ENCODE measurements around the gene KATNA1.

Gene KATNA1

GRCh38 chr6:149567945-149568585, 80.4 kb downstream of the KATNA1 start:
- TF ChIP-seq EZH2phosphoT487 (conservative IDR thresholded peaks at IDR 0.05; ENCODE audit: low read length), result no peak
- TF ChIP-seq, protein P1, sequence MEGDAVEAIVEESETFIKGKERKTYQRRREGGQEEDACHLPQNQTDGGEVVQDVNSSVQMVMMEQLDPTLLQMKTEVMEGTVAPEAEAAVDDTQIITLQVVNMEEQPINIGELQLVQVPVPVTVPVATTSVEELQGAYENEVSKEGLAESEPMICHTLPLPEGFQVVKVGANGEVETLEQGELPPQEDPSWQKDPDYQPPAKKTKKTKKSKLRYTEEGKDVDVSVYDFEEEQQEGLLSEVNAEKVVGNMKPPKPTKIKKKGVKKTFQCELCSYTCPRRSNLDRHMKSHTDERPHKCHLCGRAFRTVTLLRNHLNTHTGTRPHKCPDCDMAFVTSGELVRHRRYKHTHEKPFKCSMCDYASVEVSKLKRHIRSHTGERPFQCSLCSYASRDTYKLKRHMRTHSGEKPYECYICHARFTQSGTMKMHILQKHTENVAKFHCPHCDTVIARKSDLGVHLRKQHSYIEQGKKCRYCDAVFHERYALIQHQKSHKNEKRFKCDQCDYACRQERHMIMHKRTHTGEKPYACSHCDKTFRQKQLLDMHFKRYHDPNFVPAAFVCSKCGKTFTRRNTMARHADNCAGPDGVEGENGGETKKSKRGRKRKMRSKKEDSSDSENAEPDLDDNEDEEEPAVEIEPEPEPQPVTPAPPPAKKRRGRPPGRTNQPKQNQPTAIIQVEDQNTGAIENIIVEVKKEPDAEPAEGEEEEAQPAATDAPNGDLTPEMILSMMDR (IDR thresholded peaks at IDR 0.05; ENCODE audit: insufficient read depth, low read length, poor library complexity, severe bottlenecking), result no peak
- Histone ChIP-seq H3K27ac (ENCODE audit: low read depth, low read length) (peak overlapping the region; percentile 23; the same call in 1 of the 2 replicates), H3F3A (ENCODE audit: insufficient read depth) (peaks cover 17% of the 10 kb centered on the region), H2AFZ (ENCODE audit: low read depth, low read length, severe bottlenecking) (no peak overlapping the region), H3K4me3 (ENCODE audit: insufficient read depth, low read length, poor library complexity, severe bottlenecking) (peak overlapping the region; percentile 99), H3K9me3 (ENCODE audit: insufficient read depth, low read length) (no peaks in the 10 kb centered on the region), H3K36me3 (ENCODE audit: low read length) (no peaks in the 10 kb centered on the region), H3K9me2 (replicated peaks; ENCODE audit: insufficient read depth, low read length) (no peaks in the 10 kb centered on the region), H4K20me1 (ENCODE audit: low read depth, low read length) (no peaks in the 10 kb centered on the region), H3K27me3 (ENCODE audit: low read length) (no peaks in the 10 kb centered on the region), H3K79me2 (ENCODE audit: insufficient read depth, low read length) (peaks cover 38% of the 10 kb centered on the region), H3K4me2 (ENCODE audit: low read depth, low read length, poor library complexity, severe bottlenecking) (peak overlapping the region; percentile 83), H3K9ac (ENCODE audit: low read length) (peak overlapping the region; percentile 12; the same call in 1 of the 2 replicates)

- H3K9ac ChIP-seq (ENCODE audit: low read length), result peak overlapping the region; percentile 90
- TF ChIP-seq, protein P1 (IDR thresholded peaks at IDR 0.05; ENCODE audit: insufficient read depth, low read length, poor library complexity, severe bottlenecking), result no peak
- no peak for TF ChIP-seq EZH2phosphoT487 (conservative IDR thresholded peaks at IDR 0.05; ENCODE audit: low read length)
- peak overlapping the region; percentile 67 for H3K27ac ChIP-seq (ENCODE audit: low read depth, low read length)
- peaks cover 33% of the 10 kb centered on the region for H3K79me2 ChIP-seq (ENCODE audit: insufficient read depth, low read length)
- H2AFZ ChIP-seq (ENCODE audit: low read depth, low read length, severe bottlenecking), result peak overlapping the region; percentile 98
- no peaks in the 10 kb centered on the region for H3K36me3 ChIP-seq (ENCODE audit: low read length)
- H3K27me3 ChIP-seq (ENCODE audit: low read length), result no peaks in the 10 kb centered on the region
- H3K4me2 ChIP-seq (ENCODE audit: low read depth, low read length, poor library complexity, severe bottlenecking), result peak overlapping the region; percentile 83
- no peaks in the 10 kb centered on the region for H3K9me3 ChIP-seq (ENCODE audit: insufficient read depth, low read length)
- no peaks in the 10 kb centered on the region for H3K9me2 ChIP-seq (replicated peaks; ENCODE audit: insufficient read depth, low read length)
- H3K4me3 ChIP-seq (ENCODE audit: insufficient read depth, low read length, poor library complexity, severe bottlenecking), result peak overlapping the region; percentile 99
- H4K20me1 ChIP-seq (ENCODE audit: low read depth, low read length), result no peaks in the 10 kb centered on the region
- peaks cover 17% of the 10 kb centered on the region for H3F3A ChIP-seq (ENCODE audit: insufficient read depth)
These were observed 81.3 kb downstream of the KATNA1 start for GRCh38 chr6:149567194-149567586.

- Histone ChIP-seq H3K4me2 (ENCODE audit: low read depth, low read length, poor library complexity, severe bottlenecking) (peak overlapping the region; percentile 83), H3F3A (ENCODE audit: insufficient read depth) (peaks cover 17% of the 10 kb centered on the region), H3K27me3 (ENCODE audit: low read length) (no peaks in the 10 kb centered on the region), H3K9me2 (replicated peaks; ENCODE audit: insufficient read depth, low read length) (no peaks in the 10 kb centered on the region), H3K9ac (ENCODE audit: low read length) (peak overlapping the region; percentile 90), H3K9me3 (ENCODE audit: insufficient read depth, low read length) (no peaks in the 10 kb centered on the region), H4K20me1 (ENCODE audit: low read depth, low read length) (no peaks in the 10 kb centered on the region), H3K79me2 (ENCODE audit: insufficient read depth, low read length) (peaks cover 33% of the 10 kb centered on the region), H3K36me3 (ENCODE audit: low read length) (no peaks in the 10 kb centered on the region), H3K27ac (ENCODE audit: low read depth, low read length) (peak overlapping the region; percentile 67), H3K4me3 (ENCODE audit: insufficient read depth, low read length, poor library complexity, severe bottlenecking) (peak overlapping the region; percentile 99), H2AFZ (ENCODE audit: low read depth, low read length, severe bottlenecking) (peak overlapping the region; percentile 98)
- TF ChIP-seq, protein P1 (IDR thresholded peaks at IDR 0.05; ENCODE audit: insufficient read depth, low read length, poor library complexity, severe bottlenecking), result no peak
- TF ChIP-seq EZH2phosphoT487 (conservative IDR thresholded peaks at IDR 0.05; ENCODE audit: low read length), result no peak
These were observed 81.9 kb downstream of the KATNA1 start for GRCh38 chr6:149566410-149567193.
